Measurements from ENCODE around the gene AGAP1.

Gene AGAP1

GRCh38 chr2:236157366-236157765 lies 663.5 kb downstream of the AGAP1 start:
- no peak for DNase-seq

- DNase-seq: no peak
These were observed 664.1 kb downstream of the AGAP1 start for GRCh38 chr2:236157815-236158498.

- DNase-seq: no peak
These were observed 665.3 kb downstream of the AGAP1 start for GRCh38 chr2:236158969-236159777.

GRCh38 chr2:236159778-236160170 lies 665.9 kb downstream of the AGAP1 start:
- DNase-seq: no peak

- DNase-seq: no peak
These were observed 666.7 kb downstream of the AGAP1 start for GRCh38 chr2:236160366-236161081.

GRCh38 chr2:236161082-236161462 lies 667.2 kb downstream of the AGAP1 start:
- DNase-seq: no peak

GRCh38 chr2:236161531-236161930 lies 667.7 kb downstream of the AGAP1 start:
- no peak for DNase-seq

- no peak for DNase-seq
These were observed 668.4 kb downstream of the AGAP1 start for GRCh38 chr2:236162031-236162845.

GRCh38 chr2:236162882-236163470 lies 669.1 kb downstream of the AGAP1 start:
- DNase-seq: peak in 2 of 3 experiments; percentile 50 to 53

GRCh38 chr2:236163471-236164200 lies 669.8 kb downstream of the AGAP1 start:
- DNase-seq: peak in 2 of 3 experiments; percentile 54 to 61

GRCh38 chr2:236164201-236164924 lies 670.5 kb downstream of the AGAP1 start:
- peak in 2 of 3 experiments; percentile 62 to 64 for DNase-seq

GRCh38 chr2:236164925-236165841 lies 671.3 kb downstream of the AGAP1 start:
- no peak for DNase-seq

- no peak for DNase-seq
These were observed 672.3 kb downstream of the AGAP1 start for GRCh38 chr2:236165842-236166795.

GRCh38 chr2:236166796-236167296 lies 673.0 kb downstream of the AGAP1 start:
- peak in 2 of 3 experiments; percentile 30 to 39 for DNase-seq

- DNase-seq: peak; percentile 5 to 64 (median 50)
These were observed 673.7 kb downstream of the AGAP1 start for GRCh38 chr2:236167297-236168109.

GRCh38 chr2:236168110-236169080 lies 674.6 kb downstream of the AGAP1 start, which contains the start of gene GBX2:
Gene GBX2, minus strand, starts transcription at chr2:236168386. Its CDS starts 415 bp downstream, at chr2:236167971.
- peak; percentile 47 to 81 (median 77) for DNase-seq
